ENCODE data around the gene DYSF. TPM values are rescaled to one million over a fixed set of nuclear protein-coding genes. Genes with fewer than 3 reads are reported as not detected.

Gene DYSF
- total RNA-seq, 1 experiment from 2014 or later: 2.2 TPM

DNA sequence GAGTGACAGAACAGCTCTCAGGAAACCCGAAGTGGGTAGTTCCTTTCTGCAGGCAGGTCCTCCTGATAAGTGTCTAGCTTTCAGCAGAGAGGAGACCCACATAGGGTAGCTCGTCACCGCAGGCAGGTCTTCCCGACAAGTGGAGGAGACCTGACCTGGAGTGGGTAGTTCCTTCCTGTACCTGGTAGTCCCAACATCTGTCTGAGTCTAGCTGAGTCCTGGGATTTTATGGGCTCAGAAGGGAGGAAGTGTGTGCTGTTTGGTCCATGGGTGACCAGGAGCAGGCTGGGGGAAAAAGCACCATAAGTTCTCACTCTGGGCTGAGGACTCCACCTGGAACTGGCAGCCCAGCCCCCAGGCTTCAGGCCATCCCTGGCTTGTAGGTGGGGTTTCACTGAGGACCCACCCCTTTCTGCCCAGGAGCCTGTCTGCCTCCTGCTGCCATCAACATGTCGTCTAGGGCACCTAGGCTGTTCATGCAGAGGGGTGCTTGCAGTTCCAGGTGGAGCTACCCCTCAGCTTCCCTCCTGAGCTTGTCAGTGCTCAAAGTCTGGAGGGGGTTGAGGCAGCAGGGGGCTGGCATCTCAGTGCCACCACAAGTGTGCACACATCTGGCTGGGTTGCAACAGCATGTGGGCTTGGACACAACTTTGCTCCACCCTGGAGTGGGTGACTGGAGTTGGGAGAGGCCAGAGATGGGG lies 9.4 kb downstream of the DYSF start:
- DNase-seq: no peak
- TF ChIP-seq, protein P1, sequence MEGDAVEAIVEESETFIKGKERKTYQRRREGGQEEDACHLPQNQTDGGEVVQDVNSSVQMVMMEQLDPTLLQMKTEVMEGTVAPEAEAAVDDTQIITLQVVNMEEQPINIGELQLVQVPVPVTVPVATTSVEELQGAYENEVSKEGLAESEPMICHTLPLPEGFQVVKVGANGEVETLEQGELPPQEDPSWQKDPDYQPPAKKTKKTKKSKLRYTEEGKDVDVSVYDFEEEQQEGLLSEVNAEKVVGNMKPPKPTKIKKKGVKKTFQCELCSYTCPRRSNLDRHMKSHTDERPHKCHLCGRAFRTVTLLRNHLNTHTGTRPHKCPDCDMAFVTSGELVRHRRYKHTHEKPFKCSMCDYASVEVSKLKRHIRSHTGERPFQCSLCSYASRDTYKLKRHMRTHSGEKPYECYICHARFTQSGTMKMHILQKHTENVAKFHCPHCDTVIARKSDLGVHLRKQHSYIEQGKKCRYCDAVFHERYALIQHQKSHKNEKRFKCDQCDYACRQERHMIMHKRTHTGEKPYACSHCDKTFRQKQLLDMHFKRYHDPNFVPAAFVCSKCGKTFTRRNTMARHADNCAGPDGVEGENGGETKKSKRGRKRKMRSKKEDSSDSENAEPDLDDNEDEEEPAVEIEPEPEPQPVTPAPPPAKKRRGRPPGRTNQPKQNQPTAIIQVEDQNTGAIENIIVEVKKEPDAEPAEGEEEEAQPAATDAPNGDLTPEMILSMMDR (IDR thresholded peaks at IDR 0.05; ENCODE audit: insufficient read depth in 1 of 2, low read depth in 1 of 2, low read length in 1 of 2, severe bottlenecking in 1 of 2, unreplicated experiment in 1 of 2): no peak
- Histone ChIP-seq H3K4me3 (ENCODE audit: low read depth, low read length) (no peak overlapping the region), H3K27me3 (replicated peaks; ENCODE audit: control insufficient read depth, insufficient read depth, low read length) (no peaks in the 10 kb centered on the region), H3K9me3 (no peaks in the 10 kb centered on the region; the same call in 1 of the 2 replicates), H3K36me3 (ENCODE audit: control insufficient read depth, insufficient read depth, low read length) (no peaks in the 10 kb centered on the region; the same call in 1 of the 2 replicates), H3K4me1 (no peaks in the 10 kb centered on the region)
- Mint-ChIP-seq H3K36me3 (ENCODE audit: insufficient read depth, unreplicated experiment) (no peaks in the 10 kb centered on the region), H3K9me3 (ENCODE audit: unreplicated experiment) (no peaks in the 10 kb centered on the region), H3K27ac (ENCODE audit: unreplicated experiment) (no peak overlapping the region), H3K4me1 (ENCODE audit: low read depth, unreplicated experiment) (peaks cover 7% of the 10 kb centered on the region), H3K27me3 (ENCODE audit: insufficient read depth, unreplicated experiment) (peaks cover 6% of the 10 kb centered on the region), H3K4me3 (ENCODE audit: unreplicated experiment) (no peak overlapping the region)
- intact Hi-C loops (cut with micrococcal nuclease; ENCODE audit: unreplicated experiment): no loop called here
- no TSS peak for BruUV-seq (replicated peaks)
- CTCF ChIA-PET: interaction anchor here (0.6 kb wide), 1 partner anchor 24 kb away, joined by 3 read pairs; no protein-coding TSS in a partner anchor
- POLR2A ChIA-PET: no interaction called here

- H3K36me3 Mint-ChIP-seq (ENCODE audit: insufficient read depth, unreplicated experiment): no peaks in the 10 kb centered on the region
- H3K4me3 Mint-ChIP-seq (ENCODE audit: unreplicated experiment): no peak overlapping the region
- H3K9me3 Mint-ChIP-seq (ENCODE audit: unreplicated experiment): no peaks in the 10 kb centered on the region
- TF ChIP-seq, protein P1 (IDR thresholded peaks at IDR 0.05; ENCODE audit: insufficient read depth in 1 of 2, low read depth in 1 of 2, low read length in 1 of 2, severe bottlenecking in 1 of 2, unreplicated experiment in 1 of 2): no peak
- CTCF ChIA-PET: interaction anchor here (0.6 kb wide), 1 partner anchor 25 kb away, joined by 3 read pairs; no protein-coding TSS in a partner anchor
- H3K9me3 ChIP-seq: no peaks in the 10 kb centered on the region; the same call in 1 of the 2 replicates
- POLR2A ChIA-PET: no interaction called here
- H3K27ac Mint-ChIP-seq (ENCODE audit: unreplicated experiment): no peak overlapping the region
- H3K4me3 ChIP-seq (ENCODE audit: low read depth, low read length): no peak overlapping the region
- peaks cover 6% of the 10 kb centered on the region for H3K27me3 Mint-ChIP-seq (ENCODE audit: insufficient read depth, unreplicated experiment)
- peaks cover 7% of the 10 kb centered on the region for H3K4me1 Mint-ChIP-seq (ENCODE audit: low read depth, unreplicated experiment)
- H3K27me3 ChIP-seq (replicated peaks; ENCODE audit: control insufficient read depth, insufficient read depth, low read length): no peaks in the 10 kb centered on the region
- no peaks in the 10 kb centered on the region; the same call in 1 of the 2 replicates for H3K36me3 ChIP-seq (ENCODE audit: control insufficient read depth, insufficient read depth, low read length)
- intact Hi-C loops (cut with micrococcal nuclease; ENCODE audit: unreplicated experiment): no loop called here
- no TSS peak for BruUV-seq (replicated peaks)
- no peaks in the 10 kb centered on the region for H3K4me1 ChIP-seq
- DNase-seq: no peak
Observed at GRCh38 chr2:71463342-71463654, 9.9 kb downstream of the DYSF start.

- Mint-ChIP-seq H3K27me3 (ENCODE audit: insufficient read depth, unreplicated experiment) (peaks cover 6% of the 10 kb centered on the region), H3K4me3 (ENCODE audit: unreplicated experiment) (no peak overlapping the region), H3K36me3 (ENCODE audit: insufficient read depth, unreplicated experiment) (no peaks in the 10 kb centered on the region), H3K9me3 (ENCODE audit: unreplicated experiment) (no peaks in the 10 kb centered on the region), H3K27ac (ENCODE audit: unreplicated experiment) (no peak overlapping the region), H3K4me1 (ENCODE audit: low read depth, unreplicated experiment) (peaks cover 7% of the 10 kb centered on the region)
- POLR2A ChIA-PET: no interaction called here
- no peaks in the 10 kb centered on the region; the same call in 1 of the 2 replicates for H3K36me3 ChIP-seq (ENCODE audit: control insufficient read depth, insufficient read depth, low read length)
- H3K27me3 ChIP-seq (replicated peaks; ENCODE audit: control insufficient read depth, insufficient read depth, low read length): no peaks in the 10 kb centered on the region; the same call in 1 of the 2 replicates
- no TSS peak for BruUV-seq (replicated peaks)
- H3K9me3 ChIP-seq: no peaks in the 10 kb centered on the region; the same call in 1 of the 2 replicates
- H3K4me1 ChIP-seq: no peaks in the 10 kb centered on the region
- CTCF ChIA-PET: no interaction called here
- DNase-seq: peak in 1 of 2 experiments; percentile 12
- TF ChIP-seq, protein P1 (IDR thresholded peaks at IDR 0.05; ENCODE audit: insufficient read depth in 1 of 2, low read depth in 1 of 2, low read length in 1 of 2, severe bottlenecking in 1 of 2, unreplicated experiment in 1 of 2): no peak
- intact Hi-C loops (cut with micrococcal nuclease; ENCODE audit: unreplicated experiment): no loop called here
- no peak overlapping the region for H3K4me3 ChIP-seq (ENCODE audit: low read depth, low read length)
Observed at GRCh38 chr2:71464389-71464788, 11.0 kb downstream of the DYSF start.

All from Caco-2 (cell line).